Esophagus squamous epithelium (tissue), 4 donors: ENCODE data around the gene CARF.

ENCODE experiments used
- POLR2A ChIP-seq, 4 donors: fragments of 450-650 bp; IDR thresholded peaks; one replicate each; pipeline ENCODE4 v1.6.1; 2017; ENCODE audit warnings: antibody characterized with exemption in 4 of 4, mild to moderate bottlenecking in 4 of 4, moderate library complexity in 3 of 4
- TF ChIP-seq, protein P1 (sequence below), 6 experiments: fragments of 450-650 bp in 4 of 6; fragments of 200-600 bp in 2 of 6; sonication (generic) in 2 of 6; IDR thresholded peaks; one replicate each; pipeline ENCODE4 v1.5.1; 2016 to 2019; ENCODE audit warnings: antibody characterized with exemption in 6 of 6, mild to moderate bottlenecking in 4 of 6, moderate library complexity in 4 of 6

DNA sequence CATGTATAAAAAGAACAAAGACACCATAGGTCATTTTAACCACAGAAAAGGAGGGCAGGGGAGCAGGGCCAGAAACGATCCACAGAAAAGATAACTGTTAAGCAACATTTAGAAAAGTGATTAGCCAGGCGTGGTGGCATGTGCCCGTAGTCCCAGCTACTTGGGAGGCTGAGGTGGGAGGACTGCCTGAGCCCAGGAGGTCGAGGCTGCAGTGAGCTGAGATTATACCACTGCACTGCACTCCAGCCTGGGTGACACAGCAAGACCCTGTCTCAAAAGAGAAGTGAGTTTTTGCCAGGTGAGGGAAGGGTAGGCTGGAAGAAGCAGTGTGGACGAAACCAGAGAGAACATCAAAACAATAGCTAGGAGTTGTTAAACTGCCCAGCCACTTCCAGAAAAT lies 3.9 kb upstream of the CARF start:
- TF ChIP-seq, protein P1, sequence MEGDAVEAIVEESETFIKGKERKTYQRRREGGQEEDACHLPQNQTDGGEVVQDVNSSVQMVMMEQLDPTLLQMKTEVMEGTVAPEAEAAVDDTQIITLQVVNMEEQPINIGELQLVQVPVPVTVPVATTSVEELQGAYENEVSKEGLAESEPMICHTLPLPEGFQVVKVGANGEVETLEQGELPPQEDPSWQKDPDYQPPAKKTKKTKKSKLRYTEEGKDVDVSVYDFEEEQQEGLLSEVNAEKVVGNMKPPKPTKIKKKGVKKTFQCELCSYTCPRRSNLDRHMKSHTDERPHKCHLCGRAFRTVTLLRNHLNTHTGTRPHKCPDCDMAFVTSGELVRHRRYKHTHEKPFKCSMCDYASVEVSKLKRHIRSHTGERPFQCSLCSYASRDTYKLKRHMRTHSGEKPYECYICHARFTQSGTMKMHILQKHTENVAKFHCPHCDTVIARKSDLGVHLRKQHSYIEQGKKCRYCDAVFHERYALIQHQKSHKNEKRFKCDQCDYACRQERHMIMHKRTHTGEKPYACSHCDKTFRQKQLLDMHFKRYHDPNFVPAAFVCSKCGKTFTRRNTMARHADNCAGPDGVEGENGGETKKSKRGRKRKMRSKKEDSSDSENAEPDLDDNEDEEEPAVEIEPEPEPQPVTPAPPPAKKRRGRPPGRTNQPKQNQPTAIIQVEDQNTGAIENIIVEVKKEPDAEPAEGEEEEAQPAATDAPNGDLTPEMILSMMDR (IDR thresholded peaks at IDR 0.05) = no peak
- TF ChIP-seq POLR2A (IDR thresholded peaks at IDR 0.05) = no peak
